Caco-2 (cell line): ENCODE results near the gene CFAP251. TPM values are rescaled to one million over a fixed set of nuclear protein-coding genes. Genes with fewer than 3 reads are reported as not detected.

ENCODE experiments used
- BruUV-seq: library from RNA; stranded (reverse); fragments of 400-500 nt; replicated peaks from 2 replicates; lab custom pipeline; 2021; lab: Mats Ljungman, UMichigan
- CTCF ChIA-PET: fragments of 300-600 bp; sonication (Branson Sonifier 250); formaldehyde crosslinking; loops from one replicate; lab custom pipeline; 2022; ENCODE audit warnings: antibody characterized with exemption; lab: Charles Lee
- POLR2A ChIA-PET: fragments of 300-600 bp; sonication (Branson Sonifier 250); formaldehyde crosslinking; loops from one replicate; lab custom pipeline; 2022; ENCODE audit warnings: antibody characterized with exemption; lab: Charles Lee
- DNase-seq, 2 experiments: peaks; one replicate each; pipeline versions ENCODE4 v3.0.0 to v3.0.0-alpha.2; 2020 to 2022
- H3K27me3 ChIP-seq: replicated peaks from 2 replicates; pipeline ENCODE4 v1.6.0; 2011; ENCODE audit warnings: low read length; ENCODE audit not compliant: control insufficient read depth, insufficient read depth
- H3K36me3 ChIP-seq: 2 replicates; pipeline ENCODE4 v1.5.1; 2011; ENCODE audit warnings: low read length; ENCODE audit not compliant: control insufficient read depth, insufficient read depth
- H3K4me1 ChIP-seq: fragments of 250-450 bp; sonication (Bioruptor Pico); 2 replicates; pipeline ENCODE4 v1.5.1; 2020; ENCODE audit warnings: mild to moderate bottlenecking
- H3K4me3 ChIP-seq: 2 replicates; pipeline ENCODE4 v1.5.1; 2011; ENCODE audit warnings: low read depth, mild to moderate bottlenecking, control low read depth, low read length
- H3K9me3 ChIP-seq: fragments of 250-450 bp; sonication (Bioruptor Pico); 2 replicates; pipeline ENCODE4 v1.5.1; 2020; ENCODE audit warnings: mild to moderate bottlenecking, moderate library complexity
- H3K27ac Mint-ChIP-seq: one replicate; pipeline ENCODE4 v1.8.0; 2022; ENCODE audit warnings: mixed read lengths; ENCODE audit not compliant: unreplicated experiment
- H3K27me3 Mint-ChIP-seq: one replicate; pipeline ENCODE4 v1.8.0; 2022; ENCODE audit warnings: mixed read lengths; ENCODE audit not compliant: insufficient read depth, unreplicated experiment
- H3K36me3 Mint-ChIP-seq: one replicate; pipeline ENCODE4 v1.8.0; 2022; ENCODE audit warnings: mild to moderate bottlenecking, mixed read lengths; ENCODE audit not compliant: insufficient read depth, unreplicated experiment
- H3K4me1 Mint-ChIP-seq: one replicate; pipeline ENCODE4 v1.8.0; 2022; ENCODE audit warnings: low read depth, mixed read lengths; ENCODE audit not compliant: unreplicated experiment
- H3K4me3 Mint-ChIP-seq: one replicate; pipeline ENCODE4 v1.8.0; 2022; ENCODE audit warnings: mild to moderate bottlenecking, moderate library complexity, mixed read lengths; ENCODE audit not compliant: unreplicated experiment
- H3K9me3 Mint-ChIP-seq: one replicate; pipeline ENCODE4 v1.8.0; 2022; ENCODE audit warnings: mixed read lengths; ENCODE audit not compliant: unreplicated experiment
- intact Hi-C: fragments of 100-400 bp; cut with micrococcal nuclease; formaldehyde crosslinking; loops from one replicate; pipeline ENCODE4 v1.10.0; 2022; ENCODE audit not compliant: unreplicated experiment
- total RNA-seq: library from RNA; stranded (reverse); gene quantifications from 2 replicates; pipeline ENCODE4 v1.2.3, GENCODE V29; 2022
- TF ChIP-seq, protein P1 (sequence below), 2 experiments: fragments of 200-600 bp in 1 of 2; IDR thresholded peaks; 1 replicate in 1 of 2; 2 replicates in 1 of 2; pipeline versions ENCODE4 v1.5.1 to v1.8.0; 2011 to 2022; ENCODE audit warnings: antibody characterized with exemption in 1 of 2, control low read depth in 1 of 2, inconsistent platforms in 1 of 2, low read depth in 1 of 2, low read length in 1 of 2, mild to moderate bottlenecking in 1 of 2, moderate library complexity in 1 of 2; ENCODE audit not compliant: insufficient read depth in 1 of 2, severe bottlenecking in 1 of 2, unreplicated experiment in 1 of 2

The CFAP251 gene
- total RNA-seq, 1 experiment from 2014 or later, result 1.2 TPM

DNA sequence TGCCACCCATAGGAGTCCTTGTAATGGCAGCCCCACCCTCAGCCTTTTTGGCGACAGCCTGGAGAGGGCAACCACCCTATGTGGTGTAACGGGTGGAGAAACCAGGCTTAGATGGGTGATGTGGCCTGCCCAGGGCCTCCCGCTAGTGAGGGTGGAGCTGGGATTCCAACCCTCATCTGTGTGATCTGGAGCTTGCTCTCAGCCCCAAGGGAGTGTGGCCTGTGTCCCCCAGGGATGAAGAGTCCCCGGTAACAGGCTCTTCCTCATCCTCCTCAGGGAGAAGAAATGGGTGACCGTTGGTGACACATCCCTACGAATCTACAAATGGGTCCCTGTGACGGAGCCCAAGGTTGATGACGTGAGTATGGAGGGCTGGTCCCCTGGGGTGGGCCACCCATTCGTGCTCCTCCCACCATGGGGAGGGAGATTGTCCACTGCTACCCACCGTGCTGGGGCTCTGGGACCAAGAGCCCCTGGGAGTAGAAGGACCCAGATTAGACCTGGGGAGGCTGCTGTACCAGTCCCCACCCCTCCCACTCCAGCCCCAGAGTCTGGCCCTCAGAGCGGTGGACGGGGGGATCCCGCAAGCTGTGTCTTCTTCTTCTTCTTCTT lies 112.1 kb downstream of the CFAP251 start:
- peaks cover 8% of the 10 kb centered on the region for H3K36me3 Mint-ChIP-seq
- POLR2A ChIA-PET, result no interaction called here
- intact Hi-C loops, result no loop called here
- H3K9me3 Mint-ChIP-seq, result no peaks in the 10 kb centered on the region
- H3K4me1 Mint-ChIP-seq, result peaks cover 4% of the 10 kb centered on the region
- no peaks in the 10 kb centered on the region for H3K9me3 ChIP-seq
- CTCF ChIA-PET, result no interaction called here
- no peaks in the 10 kb centered on the region for H3K36me3 ChIP-seq
- H3K27me3 Mint-ChIP-seq, result no peaks in the 10 kb centered on the region
- no peak overlapping the region for H3K4me3 Mint-ChIP-seq
- H3K4me3 ChIP-seq, result no peak overlapping the region
- H3K4me1 ChIP-seq, result no peaks in the 10 kb centered on the region
- TF ChIP-seq, protein P1, sequence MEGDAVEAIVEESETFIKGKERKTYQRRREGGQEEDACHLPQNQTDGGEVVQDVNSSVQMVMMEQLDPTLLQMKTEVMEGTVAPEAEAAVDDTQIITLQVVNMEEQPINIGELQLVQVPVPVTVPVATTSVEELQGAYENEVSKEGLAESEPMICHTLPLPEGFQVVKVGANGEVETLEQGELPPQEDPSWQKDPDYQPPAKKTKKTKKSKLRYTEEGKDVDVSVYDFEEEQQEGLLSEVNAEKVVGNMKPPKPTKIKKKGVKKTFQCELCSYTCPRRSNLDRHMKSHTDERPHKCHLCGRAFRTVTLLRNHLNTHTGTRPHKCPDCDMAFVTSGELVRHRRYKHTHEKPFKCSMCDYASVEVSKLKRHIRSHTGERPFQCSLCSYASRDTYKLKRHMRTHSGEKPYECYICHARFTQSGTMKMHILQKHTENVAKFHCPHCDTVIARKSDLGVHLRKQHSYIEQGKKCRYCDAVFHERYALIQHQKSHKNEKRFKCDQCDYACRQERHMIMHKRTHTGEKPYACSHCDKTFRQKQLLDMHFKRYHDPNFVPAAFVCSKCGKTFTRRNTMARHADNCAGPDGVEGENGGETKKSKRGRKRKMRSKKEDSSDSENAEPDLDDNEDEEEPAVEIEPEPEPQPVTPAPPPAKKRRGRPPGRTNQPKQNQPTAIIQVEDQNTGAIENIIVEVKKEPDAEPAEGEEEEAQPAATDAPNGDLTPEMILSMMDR (IDR thresholded peaks at IDR 0.05; ENCODE audit: insufficient read depth in 1 of 2, low read depth in 1 of 2, low read length in 1 of 2, severe bottlenecking in 1 of 2, unreplicated experiment in 1 of 2), result no peak
- BruUV-seq, result no TSS peak
- no peak for DNase-seq
- no peaks in the 10 kb centered on the region for H3K27me3 ChIP-seq
- H3K27ac Mint-ChIP-seq, result no peak overlapping the region

DNA sequence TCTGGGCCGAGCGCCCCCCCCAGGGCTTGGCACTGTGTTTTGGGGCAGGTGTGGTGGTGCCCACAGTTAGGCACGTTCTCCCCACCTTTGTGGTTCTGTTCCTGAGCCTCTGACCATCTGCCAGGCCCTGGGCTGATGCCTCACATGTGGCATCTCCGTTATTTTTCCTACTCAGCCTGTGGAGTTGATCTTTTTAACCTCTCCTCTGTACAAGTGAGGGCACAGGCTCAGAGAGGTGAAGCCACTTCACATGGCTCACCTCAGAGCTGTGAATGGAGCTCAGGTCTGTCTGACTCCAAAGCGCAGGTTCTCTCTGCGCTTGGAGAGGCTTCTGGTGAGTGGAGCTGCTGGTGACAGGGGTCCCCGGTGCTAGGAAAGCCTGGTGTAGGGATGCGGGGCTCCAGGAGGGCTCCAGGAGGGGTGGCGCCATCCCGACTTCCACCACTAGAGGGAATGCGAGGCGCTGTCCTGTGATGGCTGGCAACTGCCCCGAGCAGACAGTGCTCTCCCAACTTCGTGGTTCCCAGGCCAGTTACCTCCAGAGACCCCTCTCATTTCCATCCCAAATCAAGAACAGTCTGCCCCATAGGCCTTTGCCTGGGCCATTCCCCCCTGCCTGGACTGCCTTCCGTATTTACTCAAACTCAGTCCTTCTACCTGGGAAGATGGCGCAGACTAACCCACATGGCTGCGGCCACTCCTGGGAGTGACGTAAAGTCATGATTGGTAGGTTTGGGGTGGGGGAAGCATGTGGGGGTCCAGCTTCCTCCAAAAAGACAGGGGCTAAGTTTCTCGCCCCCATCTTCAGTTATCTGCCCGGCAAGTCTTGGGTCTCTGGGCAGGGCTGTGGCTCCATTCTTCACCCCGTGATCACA lies 113.2 kb downstream of the CFAP251 start:
- no TSS peak for BruUV-seq
- Mint-ChIP-seq H3K4me1 (peaks cover 4% of the 10 kb centered on the region), H3K27me3 (no peaks in the 10 kb centered on the region), H3K36me3 (peaks cover 15% of the 10 kb centered on the region), H3K4me3 (no peak overlapping the region), H3K27ac (no peak overlapping the region), H3K9me3 (no peaks in the 10 kb centered on the region)
- POLR2A ChIA-PET, result no interaction called here
- peak in 1 of 2 experiments; percentile 71 for DNase-seq
- no peaks in the 10 kb centered on the region for H3K27me3 ChIP-seq
- no peaks in the 10 kb centered on the region for H3K9me3 ChIP-seq
- H3K4me3 ChIP-seq, result no peak overlapping the region
- no peaks in the 10 kb centered on the region for H3K4me1 ChIP-seq
- intact Hi-C loops, result no loop called here
- CTCF ChIA-PET, result interaction anchor here (0.6 kb wide), 1 partner anchor 431 kb away, joined by 3 read pairs; no protein-coding TSS in a partner anchor
- TF ChIP-seq, protein P1 (IDR thresholded peaks at IDR 0.05; ENCODE audit: insufficient read depth in 1 of 2, low read depth in 1 of 2, low read length in 1 of 2, severe bottlenecking in 1 of 2, unreplicated experiment in 1 of 2), result peak; percentile 74 to 81
- H3K36me3 ChIP-seq, result no peaks in the 10 kb centered on the region

DNA sequence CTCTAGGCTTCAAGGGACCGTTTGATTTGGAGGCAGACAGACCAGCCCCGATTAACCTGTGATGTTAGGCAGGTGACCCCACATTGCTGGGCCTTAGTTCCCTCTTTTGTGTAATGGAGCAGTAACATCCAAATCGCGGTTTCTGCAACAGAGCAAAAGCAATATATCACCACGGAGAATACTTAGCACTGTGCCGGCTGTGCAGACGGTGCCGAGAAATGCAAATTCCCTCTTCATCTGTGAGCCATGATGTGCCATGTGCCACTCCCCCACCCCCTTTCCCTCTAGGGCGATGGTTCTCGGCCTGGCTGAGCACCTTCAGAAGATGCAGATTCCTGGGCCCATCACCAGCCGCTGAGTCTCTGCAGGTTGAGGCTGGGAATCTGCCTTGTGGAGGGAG lies 114.2 kb downstream of the CFAP251 start:
- TF ChIP-seq, protein P1 (IDR thresholded peaks at IDR 0.05; ENCODE audit: insufficient read depth in 1 of 2, low read depth in 1 of 2, low read length in 1 of 2, severe bottlenecking in 1 of 2, unreplicated experiment in 1 of 2), result no peak
- no peaks in the 10 kb centered on the region for H3K27me3 Mint-ChIP-seq
- ChIA-PET CTCF (interaction anchor here (0.6 kb wide), 1 partner anchor 432 kb away, joined by 3 read pairs; no protein-coding TSS in a partner anchor), POLR2A (no interaction called here)
- H3K9me3 Mint-ChIP-seq, result no peaks in the 10 kb centered on the region
- no peak overlapping the region for H3K27ac Mint-ChIP-seq
- Histone ChIP-seq H3K4me3 (no peak overlapping the region), H3K36me3 (no peaks in the 10 kb centered on the region), H3K27me3 (no peaks in the 10 kb centered on the region), H3K9me3 (no peaks in the 10 kb centered on the region), H3K4me1 (no peaks in the 10 kb centered on the region)
- intact Hi-C loops, result no loop called here
- H3K4me3 Mint-ChIP-seq, result no peak overlapping the region
- peaks cover 15% of the 10 kb centered on the region for H3K36me3 Mint-ChIP-seq
- BruUV-seq, result no TSS peak
- peaks cover 4% of the 10 kb centered on the region for H3K4me1 Mint-ChIP-seq
- no peak for DNase-seq
